ENCODE measurements around the gene DHX58. TPM values are rescaled to one million over a fixed set of nuclear protein-coding genes. Genes with fewer than 3 reads are reported as not detected.

Gene DHX58
- total and polyA plus RNA-seq, 2 donors (not counting 1 experiment from before 2014, with no cell fraction given) = 39.7 to 57.6 TPM

- peaks cover 11% of the 10 kb centered on the region for H3K4me1 Mint-ChIP-seq
- Histone ChIP-seq H3K27ac (ENCODE audit: low read length in 2 of 2) (no peak overlapping the region), H3K79me2 (ENCODE audit: control insufficient read depth, insufficient read depth, low read length) (no peaks in the 10 kb centered on the region), H3K9me3 (ENCODE audit: control extremely low read depth in 1 of 3, control insufficient read depth in 2 of 3, insufficient read depth in 1 of 3, low read length in 2 of 3) (peaks cover 0 to 4% (median 0%) of the 10 kb centered on the region in 3 donors), H3K4me2 (replicated peaks; ENCODE audit: low read depth, low read length, poor library complexity, severe bottlenecking) (no peak overlapping the region), H4K20me1 (ENCODE audit: control insufficient read depth, insufficient read depth, low read length, poor library complexity, severe bottlenecking) (no peaks in the 10 kb centered on the region), H3K4me3 (ENCODE audit: control extremely low read depth in 1 of 5, extremely low read depth in 1 of 5, insufficient read depth in 1 of 5, low read depth in 2 of 5, low read length in 4 of 5) (no peak overlapping the region), H2AFZ (ENCODE audit: insufficient read depth, low read depth, low read length, poor library complexity, severe bottlenecking) (no peak overlapping the region), H3K27me3 (replicated peaks in 1 of 4; ENCODE audit: control extremely low read depth in 1 of 4, control insufficient read depth in 3 of 4, insufficient read depth in 4 of 4, low read length in 3 of 4) (no peaks in the 10 kb centered on the region), H3K9ac (ENCODE audit: low read length) (no peak overlapping the region), H3K36me3 (replicated peaks in 1 of 2; ENCODE audit: control extremely low read depth in 1 of 2, control insufficient read depth in 1 of 2, extremely low read depth in 1 of 2, insufficient read depth in 2 of 2, low read length in 1 of 2) (peaks cover 0 to 22% of the 10 kb centered on the region in 2 experiments), H3K4me1 (ENCODE audit: control insufficient read depth in 2 of 2, insufficient read depth in 2 of 2, low read length in 2 of 2) (peaks cover 8 to 18% of the 10 kb centered on the region in 2 donors)
- H3K27me3 Mint-ChIP-seq = no peaks in the 10 kb centered on the region
- H3K27ac Mint-ChIP-seq = no peak overlapping the region
- no peak overlapping the region for H3K4me3 Mint-ChIP-seq
- WGBS (ENCODE audit: insufficient coverage) = 97% methylated on average over 9 of the region's 11 CpGs
- ATAC-seq (ENCODE audit: low read depth) = no peak
- no peaks in the 10 kb centered on the region for H3K9me3 Mint-ChIP-seq (ENCODE audit: insufficient read depth)
- POLR2A ChIA-PET = interaction anchor here (1.1 kb wide), 1 partner anchor 10 kb away, joined by 4 read pairs; the partner anchor contains the start of gene DHX58
- no peak for TF ChIP-seq CTCF (IDR thresholded peaks at IDR 0.05)
- TF ChIP-seq EZH2 (IDR thresholded peaks at IDR 0.05; ENCODE audit: borderline replicate concordance, insufficient read depth, low read depth, low read length, poor library complexity, severe bottlenecking) = no peak
- intact Hi-C loops (cut with micrococcal nuclease) = no loop called here
- CTCF ChIA-PET = interaction anchor here (0.7 to 2.1 kb wide), 6 partner anchors 12 to 366 kb away, joined by 3 to 9 read pairs (median 5); partner anchors contain the start of genes CNP and KCNH4
- DNase-seq = no peak
These were observed 9.1 kb downstream of the DHX58 start for GRCh38 chr17:42103221-42103954.
